ENCODE results near the gene SERPINF2.
A peak's percentile ranks its signal among the peaks of the same experiment; 100 is the strongest.
"Not testable (repeated sequence)": the region's sequence is repeated elsewhere in the genome, so short reads cannot be mapped to it uniquely, and the experiment has no call there.

The SERPINF2 gene

DNA sequence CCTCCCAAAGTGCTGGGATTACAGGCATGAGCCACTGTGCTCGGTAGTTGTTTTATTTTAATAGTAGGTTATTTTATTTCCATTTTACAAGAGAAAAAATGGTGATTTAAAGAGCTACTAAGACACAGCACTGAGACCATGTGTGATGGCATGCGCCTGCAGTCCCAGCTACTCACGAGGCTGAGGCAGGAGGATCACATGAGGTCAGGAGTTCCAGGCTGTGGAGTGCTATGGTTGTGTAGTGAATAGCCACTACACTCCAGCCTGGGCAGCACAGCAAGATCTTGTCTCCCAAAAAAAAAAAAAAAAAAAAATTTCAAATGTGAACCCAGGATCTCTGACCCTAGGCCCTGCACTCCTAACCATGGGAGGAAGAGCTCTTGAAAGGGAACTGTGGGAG is 22.9 kb downstream of the SERPINF2 start:
- H3K4me3 ChIP-seq (replicated peaks; ENCODE audit: low read depth, low read length) = no peak overlapping the region
- no peak for DNase-seq (ENCODE audit: low read depth)
- TF ChIP-seq, protein P1, sequence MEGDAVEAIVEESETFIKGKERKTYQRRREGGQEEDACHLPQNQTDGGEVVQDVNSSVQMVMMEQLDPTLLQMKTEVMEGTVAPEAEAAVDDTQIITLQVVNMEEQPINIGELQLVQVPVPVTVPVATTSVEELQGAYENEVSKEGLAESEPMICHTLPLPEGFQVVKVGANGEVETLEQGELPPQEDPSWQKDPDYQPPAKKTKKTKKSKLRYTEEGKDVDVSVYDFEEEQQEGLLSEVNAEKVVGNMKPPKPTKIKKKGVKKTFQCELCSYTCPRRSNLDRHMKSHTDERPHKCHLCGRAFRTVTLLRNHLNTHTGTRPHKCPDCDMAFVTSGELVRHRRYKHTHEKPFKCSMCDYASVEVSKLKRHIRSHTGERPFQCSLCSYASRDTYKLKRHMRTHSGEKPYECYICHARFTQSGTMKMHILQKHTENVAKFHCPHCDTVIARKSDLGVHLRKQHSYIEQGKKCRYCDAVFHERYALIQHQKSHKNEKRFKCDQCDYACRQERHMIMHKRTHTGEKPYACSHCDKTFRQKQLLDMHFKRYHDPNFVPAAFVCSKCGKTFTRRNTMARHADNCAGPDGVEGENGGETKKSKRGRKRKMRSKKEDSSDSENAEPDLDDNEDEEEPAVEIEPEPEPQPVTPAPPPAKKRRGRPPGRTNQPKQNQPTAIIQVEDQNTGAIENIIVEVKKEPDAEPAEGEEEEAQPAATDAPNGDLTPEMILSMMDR (IDR thresholded peaks at IDR 0.05; ENCODE audit: low read length, missing control alignments) = no peak

DNA sequence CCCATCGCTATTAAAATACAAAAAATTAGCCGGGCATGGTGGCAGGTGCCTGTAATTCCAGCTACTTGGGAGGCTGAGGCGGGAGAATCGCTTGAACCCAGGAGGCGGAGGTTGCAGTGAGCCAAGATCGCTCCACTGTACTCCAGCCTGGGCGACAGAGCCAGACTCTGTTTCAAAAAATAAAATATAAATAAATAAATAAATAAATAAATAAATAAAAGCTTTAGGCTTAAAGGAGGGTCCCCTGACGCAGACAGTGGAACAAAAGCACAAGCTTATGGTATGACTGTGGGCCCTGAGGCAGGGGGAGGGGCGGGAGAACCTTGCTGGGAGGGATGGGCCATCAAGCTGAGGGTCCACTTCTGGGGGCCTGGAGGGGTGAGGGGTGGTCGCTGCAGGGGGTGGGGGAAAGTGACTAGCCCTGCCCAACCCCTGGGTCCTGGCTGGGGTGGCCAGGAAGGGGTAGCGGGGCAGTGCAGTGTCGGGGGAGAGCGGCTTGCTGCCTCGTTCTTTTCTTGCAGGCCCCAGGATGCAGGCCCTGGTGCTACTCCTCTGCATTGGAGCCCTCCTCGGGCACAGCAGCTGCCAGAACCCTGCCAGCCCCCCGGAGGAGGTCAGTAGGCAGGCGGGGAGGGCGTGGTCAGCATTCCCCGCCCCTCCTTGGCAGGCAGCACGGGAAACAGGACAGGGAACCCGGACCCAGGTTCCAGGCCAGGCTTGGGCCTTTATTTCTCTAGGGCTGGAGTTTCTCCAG is 23.9 kb downstream of the SERPINF2 start:
- DNase-seq (ENCODE audit: low read depth) = no peak
- H3K4me3 ChIP-seq (replicated peaks; ENCODE audit: low read depth, low read length) = no peak overlapping the region
- TF ChIP-seq, protein P1 (IDR thresholded peaks at IDR 0.05; ENCODE audit: low read length, missing control alignments) = no peak

DNA sequence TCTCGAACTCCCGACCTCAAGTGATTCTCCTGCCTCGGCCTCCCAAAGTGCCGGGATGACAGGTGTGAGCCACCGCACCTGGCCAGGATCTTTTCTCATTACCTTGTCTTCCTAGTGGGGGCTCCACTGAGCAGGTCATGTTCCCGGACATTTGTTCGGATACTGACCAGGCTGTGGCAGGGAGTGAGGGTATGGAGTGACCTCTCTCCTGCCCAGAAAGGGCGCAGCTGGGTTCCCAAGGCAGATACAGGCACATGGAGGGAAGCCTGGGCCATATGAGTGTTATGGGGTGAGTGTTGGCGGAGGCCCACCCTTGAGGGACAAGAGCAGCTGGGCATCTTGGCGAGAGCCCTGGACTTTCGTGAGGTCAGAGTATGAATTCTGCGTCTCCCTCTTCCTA is 24.7 kb downstream of the SERPINF2 start:
- DNase-seq (ENCODE audit: low read depth) = no peak
- TF ChIP-seq, protein P1 (IDR thresholded peaks at IDR 0.05; ENCODE audit: low read length, missing control alignments) = no peak
- no peak overlapping the region for H3K4me3 ChIP-seq (replicated peaks; ENCODE audit: low read depth, low read length)

DNA sequence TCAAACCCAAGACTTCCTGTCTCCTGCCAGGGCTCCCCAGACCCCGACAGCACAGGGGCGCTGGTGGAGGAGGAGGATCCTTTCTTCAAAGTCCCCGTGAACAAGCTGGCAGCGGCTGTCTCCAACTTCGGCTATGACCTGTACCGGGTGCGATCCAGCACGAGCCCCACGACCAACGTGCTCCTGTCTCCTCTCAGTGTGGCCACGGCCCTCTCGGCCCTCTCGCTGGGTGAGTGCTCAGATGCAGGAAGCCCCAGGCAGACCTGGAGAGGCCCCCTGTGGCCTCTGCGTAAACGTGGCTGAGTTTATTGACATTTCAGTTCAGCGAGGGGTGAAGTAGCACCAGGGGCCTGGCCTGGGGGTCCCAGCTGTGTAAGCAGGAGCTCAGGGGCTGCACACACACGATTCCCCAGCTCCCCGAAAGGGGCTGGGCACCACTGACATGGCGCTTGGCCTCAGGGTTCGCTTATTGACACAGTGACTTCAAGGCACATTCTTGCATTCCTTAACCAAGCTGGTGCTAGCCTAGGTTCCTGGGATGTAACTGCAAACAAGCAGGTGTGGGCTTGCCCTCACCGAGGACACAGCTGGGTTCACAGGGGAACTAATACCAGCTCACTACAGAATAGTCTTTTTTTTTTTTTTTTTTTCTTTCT is 27.3 kb downstream of the SERPINF2 start:
- TF ChIP-seq, protein P1 (IDR thresholded peaks at IDR 0.05; ENCODE audit: low read length, missing control alignments) = no peak
- no peak for DNase-seq (ENCODE audit: low read depth)
- H3K4me3 ChIP-seq (replicated peaks; ENCODE audit: low read depth, low read length) = no peak overlapping the region

DNA sequence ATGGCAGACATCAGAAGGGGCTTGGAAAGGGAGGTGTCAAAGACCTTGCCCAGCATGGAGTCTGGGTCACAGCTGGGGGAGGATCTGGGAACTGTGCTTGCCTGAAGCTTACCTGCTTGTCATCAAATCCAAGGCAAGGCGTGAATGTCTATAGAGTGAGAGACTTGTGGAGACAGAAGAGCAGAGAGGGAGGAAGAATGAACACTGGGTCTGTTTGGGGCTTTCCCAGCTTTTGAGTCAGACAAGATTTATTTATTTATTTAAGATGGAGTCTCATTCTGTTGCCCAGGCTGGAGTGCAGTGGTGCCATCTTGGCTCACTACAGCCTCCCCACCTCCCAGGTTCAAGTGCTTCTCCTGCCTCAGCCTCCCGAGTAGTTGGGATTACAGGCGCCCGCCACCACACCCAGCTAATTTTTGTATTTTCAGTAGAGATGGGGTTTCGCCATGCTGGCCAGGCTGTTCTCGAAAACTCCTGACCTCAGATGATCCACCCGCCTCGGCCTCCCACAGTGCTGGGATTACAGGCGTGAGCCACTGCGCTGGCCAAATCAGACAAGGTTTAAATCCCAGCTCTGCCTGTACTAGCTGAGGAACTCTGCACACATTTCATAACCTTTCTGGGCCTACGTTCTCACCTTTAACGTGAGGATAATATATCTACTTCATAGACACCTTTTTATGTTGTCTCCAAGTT is 30.5 kb downstream of the SERPINF2 start:
- peak; percentile 53 for DNase-seq (ENCODE audit: low read depth)
- not testable (repeated sequence) for H3K4me3 ChIP-seq (replicated peaks; ENCODE audit: low read depth, low read length)

DNA sequence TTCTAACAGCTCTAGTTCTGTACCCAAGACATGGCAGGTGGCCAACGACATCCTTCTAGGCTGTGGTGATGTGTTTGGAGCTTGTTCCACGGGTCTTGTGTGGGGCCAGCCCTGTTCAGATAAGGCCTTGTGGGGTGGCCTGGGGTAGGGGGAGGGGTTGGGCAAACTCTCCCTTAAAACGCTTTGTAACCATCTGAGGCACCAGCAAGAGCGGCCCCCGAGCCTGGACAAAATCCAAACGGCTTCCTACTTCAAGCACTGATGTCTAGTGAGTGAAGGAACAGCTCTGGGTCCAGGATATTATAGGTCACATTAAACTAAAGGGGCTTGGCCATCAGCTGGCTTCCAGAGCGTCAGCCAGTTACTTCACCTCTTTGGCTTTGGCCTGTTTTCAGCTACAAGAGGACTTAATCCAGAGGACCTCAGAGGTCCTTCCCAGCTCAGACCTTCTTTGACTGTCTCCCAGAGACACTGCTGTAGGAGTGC is 31.1 kb downstream of the SERPINF2 start:
- peak; percentile 70 for DNase-seq (ENCODE audit: low read depth)
- no peak overlapping the region for H3K4me3 ChIP-seq (replicated peaks; ENCODE audit: low read depth, low read length)
- TF ChIP-seq, protein P1 (IDR thresholded peaks at IDR 0.05; ENCODE audit: low read length, missing control alignments) = no peak
